ENCODE measurements around the gene GNL1. TPM values are rescaled to one million over a fixed set of nuclear protein-coding genes. Genes with fewer than 3 reads are reported as not detected.
"Not testable (repeated sequence)": the region's sequence is repeated elsewhere in the genome, so short reads cannot be mapped to it uniquely, and the experiment has no call there.

GNL1 gene
- total RNA-seq, 1 experiment from 2014 or later: 94.1 TPM

- H3K36me3 Mint-ChIP-seq (ENCODE audit: insufficient read depth, unreplicated experiment): peaks cover 12% of the 10 kb centered on the region
- POLR2A ChIA-PET: no interaction called here
- intact Hi-C loops (cut with micrococcal nuclease; ENCODE audit: unreplicated experiment): no loop called here
- Histone ChIP-seq H3K4me3 (ENCODE audit: low read depth, low read length) (no peak overlapping the region), H3K9me3 (no peaks in the 10 kb centered on the region), H3K4me1 (no peaks in the 10 kb centered on the region), H3K27me3 (replicated peaks; ENCODE audit: control insufficient read depth, insufficient read depth, low read length) (no peaks in the 10 kb centered on the region), H3K36me3 (ENCODE audit: control insufficient read depth, insufficient read depth, low read length) (peaks cover 3% of the 10 kb centered on the region)
- BruUV-seq (replicated peaks): no TSS peak
- H3K4me1 Mint-ChIP-seq (ENCODE audit: low read depth, unreplicated experiment): no peaks in the 10 kb centered on the region
- no peak overlapping the region for H3K27ac Mint-ChIP-seq (ENCODE audit: unreplicated experiment)
- CTCF ChIA-PET: no interaction called here
- no peaks in the 10 kb centered on the region for H3K27me3 Mint-ChIP-seq (ENCODE audit: insufficient read depth, unreplicated experiment)
- no peak for DNase-seq
- H3K4me3 Mint-ChIP-seq (ENCODE audit: unreplicated experiment): no peak overlapping the region
- TF ChIP-seq, protein P1, sequence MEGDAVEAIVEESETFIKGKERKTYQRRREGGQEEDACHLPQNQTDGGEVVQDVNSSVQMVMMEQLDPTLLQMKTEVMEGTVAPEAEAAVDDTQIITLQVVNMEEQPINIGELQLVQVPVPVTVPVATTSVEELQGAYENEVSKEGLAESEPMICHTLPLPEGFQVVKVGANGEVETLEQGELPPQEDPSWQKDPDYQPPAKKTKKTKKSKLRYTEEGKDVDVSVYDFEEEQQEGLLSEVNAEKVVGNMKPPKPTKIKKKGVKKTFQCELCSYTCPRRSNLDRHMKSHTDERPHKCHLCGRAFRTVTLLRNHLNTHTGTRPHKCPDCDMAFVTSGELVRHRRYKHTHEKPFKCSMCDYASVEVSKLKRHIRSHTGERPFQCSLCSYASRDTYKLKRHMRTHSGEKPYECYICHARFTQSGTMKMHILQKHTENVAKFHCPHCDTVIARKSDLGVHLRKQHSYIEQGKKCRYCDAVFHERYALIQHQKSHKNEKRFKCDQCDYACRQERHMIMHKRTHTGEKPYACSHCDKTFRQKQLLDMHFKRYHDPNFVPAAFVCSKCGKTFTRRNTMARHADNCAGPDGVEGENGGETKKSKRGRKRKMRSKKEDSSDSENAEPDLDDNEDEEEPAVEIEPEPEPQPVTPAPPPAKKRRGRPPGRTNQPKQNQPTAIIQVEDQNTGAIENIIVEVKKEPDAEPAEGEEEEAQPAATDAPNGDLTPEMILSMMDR (IDR thresholded peaks at IDR 0.05; ENCODE audit: insufficient read depth in 1 of 2, low read depth in 1 of 2, low read length in 1 of 2, severe bottlenecking in 1 of 2, unreplicated experiment in 1 of 2): no peak
- H3K9me3 Mint-ChIP-seq (ENCODE audit: unreplicated experiment): no peaks in the 10 kb centered on the region
Observed at GRCh38 chr6:30495993-30496392, 60.3 kb downstream of the GNL1 start.

GRCh38 chr6:30495060-30495459, 61.2 kb downstream of the GNL1 start:
- intact Hi-C loops (cut with micrococcal nuclease; ENCODE audit: unreplicated experiment); H3K9me3 ChIP-seq; POLR2A ChIA-PET: not testable (repeated sequence)

GRCh38 chr6:30494291-30494861, 61.9 kb downstream of the GNL1 start:
- H3K27ac Mint-ChIP-seq (ENCODE audit: unreplicated experiment): no peak overlapping the region
- H3K4me3 Mint-ChIP-seq (ENCODE audit: unreplicated experiment): no peak overlapping the region
- Histone ChIP-seq H3K4me1 (no peaks in the 10 kb centered on the region), H3K4me3 (ENCODE audit: low read depth, low read length) (no peak overlapping the region), H3K9me3 (no peaks in the 10 kb centered on the region), H3K36me3 (ENCODE audit: control insufficient read depth, insufficient read depth, low read length) (peaks cover 3% of the 10 kb centered on the region), H3K27me3 (replicated peaks; ENCODE audit: control insufficient read depth, insufficient read depth, low read length) (no peaks in the 10 kb centered on the region)
- POLR2A ChIA-PET: no interaction called here
- H3K27me3 Mint-ChIP-seq (ENCODE audit: insufficient read depth, unreplicated experiment): no peaks in the 10 kb centered on the region
- intact Hi-C loops (cut with micrococcal nuclease; ENCODE audit: unreplicated experiment): no loop called here
- TF ChIP-seq, protein P1 (IDR thresholded peaks at IDR 0.05; ENCODE audit: insufficient read depth in 1 of 2, low read depth in 1 of 2, low read length in 1 of 2, severe bottlenecking in 1 of 2, unreplicated experiment in 1 of 2): no peak
- CTCF ChIA-PET: no interaction called here
- no TSS peak for BruUV-seq (replicated peaks)
- no peak for DNase-seq
- no peaks in the 10 kb centered on the region for H3K4me1 Mint-ChIP-seq (ENCODE audit: low read depth, unreplicated experiment)
- H3K9me3 Mint-ChIP-seq (ENCODE audit: unreplicated experiment): no peaks in the 10 kb centered on the region
- H3K36me3 Mint-ChIP-seq (ENCODE audit: insufficient read depth, unreplicated experiment): peaks cover 26% of the 10 kb centered on the region

More at GRCh38 chr6:30495060-30495459, 61.2 kb downstream of the GNL1 start:
- H3K4me3 ChIP-seq (ENCODE audit: low read depth, low read length); H3K27me3 Mint-ChIP-seq (ENCODE audit: insufficient read depth, unreplicated experiment); H3K27ac Mint-ChIP-seq (ENCODE audit: unreplicated experiment); H3K4me1 ChIP-seq; H3K9me3 Mint-ChIP-seq (ENCODE audit: unreplicated experiment); H3K36me3 ChIP-seq (ENCODE audit: control insufficient read depth, insufficient read depth, low read length); H3K4me1 Mint-ChIP-seq (ENCODE audit: low read depth, unreplicated experiment); BruUV-seq (replicated peaks); H3K4me3 Mint-ChIP-seq (ENCODE audit: unreplicated experiment); DNase-seq; H3K27me3 ChIP-seq (replicated peaks; ENCODE audit: control insufficient read depth, insufficient read depth, low read length); CTCF ChIA-PET: not testable (repeated sequence)
- H3K36me3 Mint-ChIP-seq (ENCODE audit: insufficient read depth, unreplicated experiment): peaks cover 22% of the 10 kb centered on the region
